NCI-H526 treated with DMSO at 0.1 percent for 48 hours (cell line): ENCODE measurements around the gene SLC25A18.
"Not testable (repeated sequence)": the region's sequence is repeated elsewhere in the genome, so short reads cannot be mapped to it uniquely, and the experiment has no call there.

Experiments
- DNase-seq: peaks from one replicate; lab custom pipeline; 2025; lab: John Stamatoyannopoulos, UW

The SLC25A18 gene

GRCh38 chr22:17562906-17563870, at the start of gene SLC25A18:
Gene SLC25A18, plus strand, starts transcription at chr22:17563498. Its CDS starts 16,447 bp downstream, at chr22:17579945.
- DNase-seq, result no peak

DNA sequence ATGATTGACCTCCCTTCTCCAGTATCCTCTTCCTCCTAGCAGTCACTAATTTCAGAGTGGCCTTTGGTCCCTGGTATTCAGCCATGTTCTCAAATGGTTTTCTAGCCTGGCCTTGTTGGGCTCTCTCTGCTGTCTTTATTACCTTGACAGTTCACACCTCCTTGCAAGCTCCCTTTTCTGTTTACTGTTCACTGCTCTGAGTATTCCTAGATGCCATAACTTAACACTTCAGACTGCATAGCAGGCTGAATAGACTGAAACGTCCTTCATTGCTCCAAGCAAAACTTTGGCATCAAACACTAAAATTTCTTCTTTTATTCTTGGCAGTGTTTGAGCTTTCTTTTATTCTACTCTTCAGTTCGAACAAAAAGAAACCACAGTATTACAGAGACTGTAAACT, 49.7 kb upstream of the SLC25A18 start:
- DNase-seq, result no peak

DNA sequence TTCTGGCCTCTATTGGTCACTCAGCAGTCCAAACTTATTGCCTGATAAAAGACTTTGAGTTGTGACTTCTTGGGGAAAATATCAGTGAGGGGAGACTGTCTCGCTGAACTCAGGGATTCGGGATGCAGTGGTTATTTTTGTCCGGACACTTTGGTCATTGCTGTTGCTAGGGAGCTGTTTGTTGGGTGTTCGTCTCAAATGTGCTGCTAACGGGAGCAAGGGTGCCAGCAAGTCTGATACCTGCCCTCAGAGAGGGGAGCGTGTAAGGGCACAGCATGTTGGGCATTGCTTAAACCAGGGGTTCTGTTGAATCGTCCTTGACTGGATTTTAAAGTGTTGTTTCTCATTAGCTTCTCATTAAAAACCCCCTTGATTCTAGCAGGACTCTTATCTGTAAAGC, 49.2 kb upstream of the SLC25A18 start:
- no peak for DNase-seq

DNA sequence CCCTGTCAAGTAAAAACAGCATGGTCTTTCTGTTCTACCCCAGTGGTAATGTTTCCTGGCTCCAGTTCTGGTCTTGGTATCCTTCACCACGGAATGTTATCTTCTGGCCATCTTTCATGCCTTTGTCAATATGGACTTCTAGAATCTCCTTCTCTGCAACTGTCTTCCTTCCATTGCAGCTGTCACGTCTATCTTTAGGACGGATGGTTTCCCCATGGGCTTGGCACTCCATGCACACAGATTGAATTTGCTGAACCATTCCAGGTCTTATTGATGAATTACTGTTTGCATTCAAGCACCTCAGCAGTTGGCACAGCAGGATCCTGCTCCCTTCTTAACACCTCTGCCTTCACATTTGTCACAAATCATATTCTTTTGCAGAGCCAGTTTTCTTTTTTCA, 44.9 kb upstream of the SLC25A18 start:
- DNase-seq, result no peak

- not testable (repeated sequence) for DNase-seq
Observed at GRCh38 chr22:17521971-17522370, 41.3 kb upstream of the SLC25A18 start.

DNA sequence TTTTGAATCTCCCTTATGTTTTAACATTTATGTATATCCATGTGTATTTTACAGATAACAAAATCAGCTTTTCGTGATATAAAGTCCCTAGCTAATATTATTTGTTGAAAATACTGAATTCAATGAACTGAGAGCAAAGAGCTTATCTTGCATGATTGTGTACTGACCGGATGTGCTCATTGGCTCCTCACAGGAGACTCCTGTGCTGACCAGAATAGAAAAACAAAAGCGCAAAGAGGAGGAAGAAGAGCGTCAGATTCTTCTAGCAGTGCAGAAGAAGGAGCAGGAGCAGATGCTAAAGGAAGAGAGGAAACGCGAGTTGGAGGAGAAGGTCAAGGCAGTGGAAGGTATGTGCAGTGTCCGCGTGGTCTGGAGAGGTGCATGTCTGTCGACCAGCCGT, 39.4 kb upstream of the SLC25A18 start:
- DNase-seq, result no peak

DNA sequence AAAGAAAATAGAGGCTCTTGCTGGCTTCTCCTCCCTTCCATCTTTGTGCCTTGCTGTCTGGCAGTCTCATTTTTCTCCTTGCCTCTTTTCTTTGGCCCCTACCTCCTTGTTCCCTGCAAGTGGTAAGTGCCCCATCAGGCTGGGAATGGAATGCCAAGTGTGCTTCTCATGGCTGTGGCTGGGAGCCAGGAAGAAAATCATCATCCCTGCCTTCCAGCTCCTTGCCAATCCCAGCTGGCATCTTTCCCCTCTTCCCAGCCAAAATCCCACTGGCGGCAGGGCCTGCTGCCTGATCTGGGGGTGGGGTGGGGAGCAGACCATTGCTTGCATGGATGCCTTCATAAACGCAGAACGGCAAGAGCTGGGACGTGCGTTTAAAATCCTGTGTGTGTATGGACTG, 27.0 kb upstream of the SLC25A18 start:
- no peak for DNase-seq

GRCh38 chr22:17537155-17537554, 26.1 kb upstream of the SLC25A18 start:
- no peak for DNase-seq

GRCh38 chr22:17540481-17540880, 22.8 kb upstream of the SLC25A18 start:
- no peak for DNase-seq

GRCh38 chr22:17541476-17541875, 21.8 kb upstream of the SLC25A18 start:
- DNase-seq, result no peak

GRCh38 chr22:17542452-17542851, 20.8 kb upstream of the SLC25A18 start:
- no peak for DNase-seq

DNA sequence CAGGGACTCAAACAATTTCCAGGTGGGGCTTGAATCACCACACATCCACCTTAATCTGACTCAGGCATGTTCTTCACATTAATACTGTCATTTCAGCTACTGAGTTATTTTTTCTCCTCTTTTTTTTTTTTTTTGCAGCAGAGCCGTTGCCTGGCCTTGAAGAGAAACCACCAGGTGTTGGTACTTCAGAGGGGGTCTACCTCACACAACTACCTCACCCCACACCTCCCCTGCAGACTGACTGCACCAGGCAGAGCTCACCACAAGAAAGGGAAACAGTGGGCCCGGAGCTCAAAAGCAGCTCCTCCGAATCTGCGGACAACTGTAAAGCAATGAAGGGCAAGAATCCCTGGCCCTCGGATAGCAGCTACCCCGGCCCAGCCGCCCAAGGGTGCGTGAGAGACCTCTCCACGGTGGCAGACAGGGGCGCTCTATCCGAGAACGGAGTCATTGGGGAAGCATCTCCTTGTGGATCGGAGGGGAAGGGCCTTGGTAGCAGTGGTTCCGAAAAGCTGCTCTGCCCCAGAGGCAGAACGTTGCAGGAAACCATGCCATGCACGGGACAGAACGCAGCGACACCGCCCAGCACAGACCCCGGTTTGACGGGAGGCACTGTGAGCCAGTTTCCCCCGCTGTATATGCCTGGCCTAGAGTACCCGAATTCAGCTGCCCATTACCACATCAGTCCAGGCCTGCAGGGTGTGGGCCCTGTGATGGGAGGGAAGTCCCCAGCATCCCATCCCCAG, 15.1 kb upstream of the SLC25A18 start:
- DNase-seq, result no peak

GRCh38 chr22:17548756-17549035, 14.6 kb upstream of the SLC25A18 start:
- no peak for DNase-seq

DNA sequence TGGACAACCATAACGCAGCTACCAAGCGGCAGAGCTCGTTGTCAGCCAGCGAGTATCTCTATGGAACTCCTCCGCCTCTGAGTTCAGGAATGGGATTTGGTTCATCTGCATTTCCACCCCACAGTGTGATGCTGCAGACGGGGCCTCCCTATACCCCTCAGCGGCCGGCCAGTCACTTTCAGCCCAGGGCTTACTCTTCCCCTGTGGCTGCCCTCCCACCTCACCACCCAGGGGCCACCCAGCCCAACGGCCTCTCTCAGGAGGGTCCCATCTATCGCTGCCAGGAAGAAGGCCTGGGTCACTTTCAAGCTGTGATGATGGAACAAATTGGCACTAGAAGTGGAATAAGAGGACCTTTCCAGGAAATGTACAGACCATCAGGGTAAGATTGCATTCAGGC, 14.1 kb upstream of the SLC25A18 start:
- DNase-seq, result no peak

GRCh38 chr22:17549655-17550054, 13.6 kb upstream of the SLC25A18 start:
- no peak for DNase-seq

DNA sequence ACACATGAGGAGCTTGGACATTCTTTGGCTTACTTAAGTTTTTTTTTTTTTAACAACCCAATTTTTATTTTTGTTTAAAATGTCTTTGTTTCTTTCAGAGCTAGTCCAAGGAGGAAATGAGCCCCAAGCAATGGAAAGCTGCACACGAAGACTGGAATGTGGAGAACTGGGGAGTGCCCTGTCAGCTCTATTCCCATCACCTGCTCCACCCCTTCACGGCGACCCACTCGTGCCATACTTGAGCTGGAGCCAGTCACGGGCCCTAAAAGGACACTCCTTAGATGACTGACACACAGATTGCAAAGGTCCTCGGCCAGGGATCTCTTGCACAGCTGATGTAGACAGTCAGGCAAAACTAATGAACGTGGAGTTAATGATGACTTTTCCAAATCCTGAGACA, 10.6 kb upstream of the SLC25A18 start:
- no peak for DNase-seq

- DNase-seq, result no peak
Observed at GRCh38 chr22:17554814-17555213, 8.5 kb upstream of the SLC25A18 start.

DNA sequence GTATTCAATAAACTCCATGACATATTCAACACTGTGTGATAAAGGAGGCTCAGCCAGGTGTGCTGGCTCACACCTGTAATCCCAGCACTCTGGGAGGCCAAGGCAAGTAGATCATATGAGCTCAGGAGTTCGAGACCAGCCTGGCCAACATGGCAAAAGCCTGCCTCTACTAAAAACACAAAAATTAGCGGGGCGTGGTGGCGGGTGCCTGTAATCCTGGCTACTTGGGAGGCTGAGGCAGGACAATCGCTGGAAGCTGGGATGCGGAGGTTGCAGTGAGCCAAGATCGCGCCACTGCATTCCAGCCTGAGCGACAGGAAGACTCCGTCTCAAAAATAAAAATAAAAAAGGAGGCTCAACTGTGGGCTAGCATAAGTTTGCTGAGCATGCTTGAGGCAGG, 4.1 kb upstream of the SLC25A18 start:
- no peak for DNase-seq

DNA sequence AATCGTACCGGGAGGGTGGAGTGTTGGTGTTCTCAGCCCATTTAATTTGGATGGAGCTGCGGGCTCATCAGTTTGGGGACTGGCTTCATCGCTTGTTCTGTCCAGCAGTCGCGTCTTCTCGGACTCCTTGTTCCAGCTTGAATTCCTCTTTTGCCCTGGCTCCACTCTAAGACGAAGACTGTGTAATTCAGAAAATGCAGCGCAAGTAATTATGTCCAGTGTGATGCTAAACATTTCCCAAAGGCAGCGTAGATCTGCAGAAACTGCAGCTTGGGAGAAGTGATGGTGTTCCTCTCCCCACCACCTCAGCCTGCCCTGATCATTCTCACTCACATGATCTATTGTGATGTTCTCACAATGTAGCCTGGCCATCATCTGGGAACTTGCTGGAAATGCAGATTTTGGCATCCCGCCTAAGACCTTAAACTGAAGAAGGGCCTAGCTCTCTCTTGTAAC, 666 bp downstream of the SLC25A18 start:
- DNase-seq, result no peak

GRCh38 chr22:17566016-17566687, 2.9 kb downstream of the SLC25A18 start:
- not testable (repeated sequence) for DNase-seq

- no peak for DNase-seq
Observed at GRCh38 chr22:17566776-17567175, 3.5 kb downstream of the SLC25A18 start.

- no peak for DNase-seq
Observed at GRCh38 chr22:17569971-17570511, 6.7 kb downstream of the SLC25A18 start.
